GM12878 (cell line): ENCODE data around the gene SCAMP1.

Experiments
- ATF3 ChIP-seq: IDR thresholded peaks from 2 replicates; pipeline ENCODE4 v1.6.1; 2011; ENCODE audit warnings: low read depth, mild to moderate bottlenecking, low read length, moderate library complexity, borderline replicate concordance; ENCODE audit errors: extremely low read depth
- BACH1 ChIP-seq: fragments of 450-650 bp; IDR thresholded peaks from 2 replicates; pipeline ENCODE4 v1.6.1; 2017; ENCODE audit warnings: mild to moderate bottlenecking, borderline replicate concordance
- CTCF ChIP-seq, 3 experiments: IDR thresholded peaks in 2 of 3; conservative IDR thresholded peaks in 1 of 3; 2 replicates each; pipeline ENCODE4 v1.5.1; 2011; ENCODE audit warnings: low read depth in 3 of 3, low read length in 3 of 3, mild to moderate bottlenecking in 3 of 3, control low read depth in 2 of 3, moderate library complexity in 2 of 3, inconsistent platforms in 1 of 3, mixed read lengths in 1 of 3; ENCODE audit not compliant: control insufficient read depth in 2 of 3, insufficient read depth in 1 of 3; ENCODE audit errors: extremely low read depth in 1 of 3
- DPF2 ChIP-seq: fragments of 450-650 bp; IDR thresholded peaks from 2 replicates; pipeline ENCODE4 v1.6.1; 2017; ENCODE audit warnings: mild to moderate bottlenecking
- ESRRA ChIP-seq: IDR thresholded peaks from 2 replicates; pipeline ENCODE4 v1.6.1; 2012; ENCODE audit warnings: mild to moderate bottlenecking, low read length, improper control_type of control experiment
- POLR2A ChIP-seq: IDR thresholded peaks from 2 replicates; pipeline ENCODE4 v1.6.1; 2011; ENCODE audit warnings: low read depth, mild to moderate bottlenecking, low read length
- SMAD5 ChIP-seq: IDR thresholded peaks from 2 replicates; pipeline ENCODE4 v1.6.1; 2016; ENCODE audit warnings: antibody characterized with exemption, low read depth
- SMC3 ChIP-seq: IDR thresholded peaks from 2 replicates; pipeline ENCODE4 v1.6.1; 2011; ENCODE audit warnings: low read length, improper control_type of control experiment, borderline replicate concordance
- TAF1 ChIP-seq: IDR thresholded peaks from 2 replicates; pipeline ENCODE4 v1.6.1; 2011; ENCODE audit warnings: mild to moderate bottlenecking, low read depth, low read length, borderline replicate concordance
- ZBTB33 ChIP-seq: fragments of 450-650 bp; IDR thresholded peaks from 2 replicates; pipeline ENCODE4 v1.6.1; 2017; ENCODE audit warnings: mild to moderate bottlenecking
- TF ChIP-seq, protein P1 (sequence below): fragments of 450-650 bp; IDR thresholded peaks from 2 replicates; pipeline ENCODE4 v1.6.1; 2017; ENCODE audit warnings: mild to moderate bottlenecking, low read depth, inconsistent platforms; ENCODE audit not compliant: poor library complexity, severe bottlenecking

- no peak for TF ChIP-seq SMC3
- no peak for TF ChIP-seq SMAD5
- no peak for TF ChIP-seq DPF2
- no peak for TF ChIP-seq POLR2A
- no peak for TF ChIP-seq CTCF (IDR thresholded peaks at IDR 0.05 in 2 of 3, conservative IDR thresholded peaks at IDR 0.05 in 1 of 3; ENCODE audit: control insufficient read depth in 2 of 3, extremely low read depth in 1 of 3, insufficient read depth in 1 of 3, low read depth in 3 of 3, low read length in 3 of 3)
- no peak for TF ChIP-seq ZBTB33
- TF ChIP-seq TAF1, result no peak
- TF ChIP-seq ESRRA, result no peak
- TF ChIP-seq, protein P1, sequence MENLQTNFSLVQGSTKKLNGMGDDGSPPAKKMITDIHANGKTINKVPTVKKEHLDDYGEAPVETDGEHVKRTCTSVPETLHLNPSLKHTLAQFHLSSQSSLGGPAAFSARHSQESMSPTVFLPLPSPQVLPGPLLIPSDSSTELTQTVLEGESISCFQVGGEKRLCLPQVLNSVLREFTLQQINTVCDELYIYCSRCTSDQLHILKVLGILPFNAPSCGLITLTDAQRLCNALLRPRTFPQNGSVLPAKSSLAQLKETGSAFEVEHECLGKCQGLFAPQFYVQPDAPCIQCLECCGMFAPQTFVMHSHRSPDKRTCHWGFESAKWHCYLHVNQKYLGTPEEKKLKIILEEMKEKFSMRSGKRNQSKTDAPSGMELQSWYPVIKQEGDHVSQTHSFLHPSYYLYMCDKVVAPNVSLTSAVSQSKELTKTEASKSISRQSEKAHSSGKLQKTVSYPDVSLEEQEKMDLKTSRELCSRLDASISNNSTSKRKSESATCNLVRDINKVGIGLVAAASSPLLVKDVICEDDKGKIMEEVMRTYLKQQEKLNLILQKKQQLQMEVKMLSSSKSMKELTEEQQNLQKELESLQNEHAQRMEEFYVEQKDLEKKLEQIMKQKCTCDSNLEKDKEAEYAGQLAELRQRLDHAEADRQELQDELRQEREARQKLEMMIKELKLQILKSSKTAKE, result no peak
- no peak for TF ChIP-seq BACH1
- TF ChIP-seq ATF3, result no peak
These were observed 17.3 kb downstream of the SCAMP1 start for GRCh38 chr5:78377718-78378105.
